Osteoblast (primary cell): Measurements from ENCODE around the gene RTL9. TPM values are rescaled to one million over a fixed set of nuclear protein-coding genes. Genes with fewer than 3 reads are reported as not detected.

Experiments used
- DNase-seq: peaks from one replicate; pipeline ENCODE4 v3.0.0; 2011; ENCODE audit warnings: low spot score, mixed read lengths; ENCODE audit not compliant: insufficient read length; ENCODE audit errors: missing footprints
- H2AFZ ChIP-seq: 2 replicates; pipeline ENCODE4 v1.6.0; 2011; ENCODE audit warnings: mild to moderate bottlenecking, low read length
- H3K27ac ChIP-seq: 2 replicates; pipeline ENCODE4 v1.5.1; 2011; ENCODE audit warnings: mild to moderate bottlenecking, low read depth, low read length, moderate library complexity
- H3K27me3 ChIP-seq: 2 replicates; pipeline ENCODE4 v1.6.0; 2012; ENCODE audit warnings: mild to moderate bottlenecking, control low read depth, inconsistent platforms, low read length, moderate library complexity; ENCODE audit not compliant: insufficient read depth
- H3K36me3 ChIP-seq: 2 replicates; pipeline ENCODE4 v1.5.1; 2011; ENCODE audit warnings: mild to moderate bottlenecking, low read length, control low read depth, moderate library complexity; ENCODE audit not compliant: insufficient read depth
- H3K4me1 ChIP-seq: 2 replicates; pipeline ENCODE4 v1.5.1; 2011; ENCODE audit warnings: mild to moderate bottlenecking, low read length, control low read depth, moderate library complexity; ENCODE audit not compliant: insufficient read depth
- H3K4me2 ChIP-seq: 2 replicates; pipeline ENCODE4 v1.6.0; 2011; ENCODE audit warnings: mild to moderate bottlenecking, low read length; ENCODE audit not compliant: insufficient read depth
- H3K4me3 ChIP-seq: fragments of 200-600 bp; sonication (generic); 3 replicates; pipeline ENCODE4 v1.5.1; 2012; ENCODE audit warnings: mild to moderate bottlenecking, low read length, inconsistent platforms; ENCODE audit not compliant: insufficient read depth
- H3K79me2 ChIP-seq: 2 replicates; pipeline ENCODE4 v1.6.0; 2012; ENCODE audit warnings: mild to moderate bottlenecking, low read length, control low read depth, inconsistent platforms; ENCODE audit not compliant: insufficient read depth
- H3K9me3 ChIP-seq: 2 replicates; pipeline ENCODE4 v1.5.1; 2011; ENCODE audit warnings: low read depth, low read length, control low read depth
- H4K20me1 ChIP-seq: 2 replicates; pipeline ENCODE4 v1.6.0; 2012; ENCODE audit warnings: mild to moderate bottlenecking, low read length, control low read depth; ENCODE audit not compliant: insufficient read depth
- total RNA-seq: library from RNA; depleted of rRNA; stranded (reverse); fragments of >200 nt; gene quantifications from 2 replicates; pipeline ENCODE4 v1.2.3, GENCODE V29; 2012
- TF ChIP-seq, protein P1 (sequence below): IDR thresholded peaks from 2 replicates; pipeline ENCODE4 v1.5.1; 2011; ENCODE audit warnings: mild to moderate bottlenecking, low read depth, low read length, moderate library complexity; ENCODE audit errors: extremely low read depth

RTL9 gene
- total RNA-seq, 1 donor = 0.72 TPM

DNA sequence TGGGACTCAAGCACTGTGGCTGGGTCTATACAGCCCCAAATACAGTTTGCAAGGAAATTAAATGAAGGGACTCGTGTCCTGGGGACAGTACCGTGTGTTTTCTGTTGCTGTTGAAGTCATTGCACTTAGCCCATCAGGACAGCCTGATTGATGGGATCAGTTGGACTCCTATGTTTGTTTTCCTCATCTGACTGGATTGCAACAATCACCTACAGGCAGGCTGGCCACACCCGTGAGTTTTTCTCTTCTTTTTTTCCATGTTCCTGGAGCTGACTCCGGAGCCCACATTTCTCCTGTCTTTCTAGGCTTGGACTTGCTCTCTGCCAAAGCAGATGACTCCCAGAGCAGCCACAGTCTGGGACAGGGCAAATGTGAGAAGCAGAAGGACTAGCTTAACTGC, 38.1 kb downstream of the RTL9 start:
- no peaks in the 10 kb centered on the region for H3K9me3 ChIP-seq
- H3K4me1 ChIP-seq = peaks cover 23% of the 10 kb centered on the region
- H3K79me2 ChIP-seq = no peaks in the 10 kb centered on the region
- no peaks in the 10 kb centered on the region for H4K20me1 ChIP-seq
- H3K4me2 ChIP-seq = no peak overlapping the region
- no peak overlapping the region for H3K4me3 ChIP-seq
- no peak overlapping the region for H2AFZ ChIP-seq
- H3K27me3 ChIP-seq = peaks cover 4% of the 10 kb centered on the region
- TF ChIP-seq, protein P1, sequence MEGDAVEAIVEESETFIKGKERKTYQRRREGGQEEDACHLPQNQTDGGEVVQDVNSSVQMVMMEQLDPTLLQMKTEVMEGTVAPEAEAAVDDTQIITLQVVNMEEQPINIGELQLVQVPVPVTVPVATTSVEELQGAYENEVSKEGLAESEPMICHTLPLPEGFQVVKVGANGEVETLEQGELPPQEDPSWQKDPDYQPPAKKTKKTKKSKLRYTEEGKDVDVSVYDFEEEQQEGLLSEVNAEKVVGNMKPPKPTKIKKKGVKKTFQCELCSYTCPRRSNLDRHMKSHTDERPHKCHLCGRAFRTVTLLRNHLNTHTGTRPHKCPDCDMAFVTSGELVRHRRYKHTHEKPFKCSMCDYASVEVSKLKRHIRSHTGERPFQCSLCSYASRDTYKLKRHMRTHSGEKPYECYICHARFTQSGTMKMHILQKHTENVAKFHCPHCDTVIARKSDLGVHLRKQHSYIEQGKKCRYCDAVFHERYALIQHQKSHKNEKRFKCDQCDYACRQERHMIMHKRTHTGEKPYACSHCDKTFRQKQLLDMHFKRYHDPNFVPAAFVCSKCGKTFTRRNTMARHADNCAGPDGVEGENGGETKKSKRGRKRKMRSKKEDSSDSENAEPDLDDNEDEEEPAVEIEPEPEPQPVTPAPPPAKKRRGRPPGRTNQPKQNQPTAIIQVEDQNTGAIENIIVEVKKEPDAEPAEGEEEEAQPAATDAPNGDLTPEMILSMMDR = no peak
- no peak for DNase-seq
- H3K36me3 ChIP-seq = no peaks in the 10 kb centered on the region
- no peak overlapping the region for H3K27ac ChIP-seq

DNA sequence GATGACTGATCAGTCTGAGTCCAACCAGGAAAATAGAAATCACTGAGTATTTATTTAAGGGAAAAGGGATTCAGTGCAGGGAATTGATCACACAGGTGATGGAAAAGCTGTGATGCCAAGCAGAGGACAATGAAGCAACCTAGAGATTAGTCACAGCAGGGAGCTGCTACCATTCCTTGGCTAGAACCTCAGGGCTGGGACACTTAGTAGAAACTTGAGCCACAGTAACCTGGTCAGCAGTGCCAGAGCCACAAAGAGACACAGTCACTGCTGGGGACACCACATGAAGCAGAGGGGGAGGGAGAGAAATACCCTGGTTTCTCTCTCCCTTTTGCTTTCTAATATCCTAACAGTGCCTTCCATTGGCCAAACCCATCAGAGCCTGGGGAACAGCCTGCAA, 38.7 kb downstream of the RTL9 start:
- Histone ChIP-seq H3K4me1 (peaks cover 23% of the 10 kb centered on the region), H3K4me3 (no peak overlapping the region), H3K36me3 (no peaks in the 10 kb centered on the region), H4K20me1 (no peaks in the 10 kb centered on the region), H3K9me3 (no peaks in the 10 kb centered on the region), H3K4me2 (no peak overlapping the region), H3K27ac (no peak overlapping the region), H3K79me2 (no peaks in the 10 kb centered on the region), H3K27me3 (peaks cover 4% of the 10 kb centered on the region), H2AFZ (no peak overlapping the region)
- TF ChIP-seq, protein P1 = no peak
- no peak for DNase-seq

DNA sequence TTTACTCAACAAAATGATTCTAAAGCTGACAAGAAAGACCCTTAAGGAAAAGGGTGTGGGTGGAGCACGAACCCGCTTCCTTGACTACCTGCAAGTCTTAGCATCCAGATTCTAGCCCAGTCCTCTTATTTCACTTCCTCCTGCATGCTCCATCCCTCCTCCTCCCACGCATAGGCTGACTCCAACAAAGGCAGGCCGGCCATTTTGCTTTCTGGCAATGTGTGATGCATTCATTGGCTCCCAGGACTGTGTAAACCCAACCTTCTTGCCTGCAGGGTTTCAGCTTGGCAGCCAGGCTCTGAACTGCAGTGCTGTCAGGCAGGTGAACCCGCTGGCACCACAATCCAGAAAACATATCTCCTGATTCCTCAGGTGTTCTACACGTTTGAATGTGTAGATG, 39.3 kb downstream of the RTL9 start:
- DNase-seq = no peak
- TF ChIP-seq, protein P1 = no peak
- H3K4me2 ChIP-seq = no peak overlapping the region
- H3K79me2 ChIP-seq = no peaks in the 10 kb centered on the region
- peaks cover 28% of the 10 kb centered on the region for H3K4me1 ChIP-seq
- no peak overlapping the region for H2AFZ ChIP-seq
- H3K27me3 ChIP-seq = peaks cover 4% of the 10 kb centered on the region
- H3K4me3 ChIP-seq = no peak overlapping the region
- no peaks in the 10 kb centered on the region for H3K9me3 ChIP-seq
- H3K36me3 ChIP-seq = no peaks in the 10 kb centered on the region
- H4K20me1 ChIP-seq = no peaks in the 10 kb centered on the region
- H3K27ac ChIP-seq = no peak overlapping the region

DNA sequence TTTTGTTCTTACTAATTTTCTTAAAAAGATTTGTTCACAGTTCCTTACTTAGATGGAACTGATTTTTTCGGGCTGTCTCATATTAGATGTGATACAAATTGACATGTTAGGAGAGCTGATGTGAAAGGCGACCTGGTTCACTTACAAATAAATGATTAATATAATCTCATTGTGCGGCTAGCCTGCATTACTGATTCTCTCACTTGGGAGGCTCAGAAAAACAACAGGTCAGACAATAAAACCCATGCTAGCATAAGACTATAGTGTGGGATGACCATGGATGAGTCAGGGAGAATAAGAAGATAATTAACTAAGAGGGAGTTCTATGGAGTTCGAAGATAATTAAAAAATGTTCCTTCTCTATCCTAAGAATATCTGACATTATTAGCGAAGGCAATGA, 40.8 kb downstream of the RTL9 start:
- no peaks in the 10 kb centered on the region for H3K79me2 ChIP-seq
- H3K4me1 ChIP-seq = peaks cover 30% of the 10 kb centered on the region
- TF ChIP-seq, protein P1 = no peak
- no peaks in the 10 kb centered on the region for H3K9me3 ChIP-seq
- no peak overlapping the region for H2AFZ ChIP-seq
- no peaks in the 10 kb centered on the region for H4K20me1 ChIP-seq
- H3K27ac ChIP-seq = no peak overlapping the region
- H3K4me3 ChIP-seq = no peak overlapping the region
- no peak for DNase-seq
- peaks cover 4% of the 10 kb centered on the region for H3K27me3 ChIP-seq
- no peaks in the 10 kb centered on the region for H3K36me3 ChIP-seq
- no peak overlapping the region for H3K4me2 ChIP-seq
